T-helper 2 cell (primary cell): ENCODE measurements around the gene TP53BP2.
A peak's percentile ranks its signal among the peaks of the same experiment; 100 is the strongest.

ENCODE experiments used
- DNase-seq, 5 experiments: peaks; one replicate each; pipeline versions ENCODE4 v3.0.0 to v3.0.0-alpha.2; 2012 to 2022

Gene TP53BP2

DNA sequence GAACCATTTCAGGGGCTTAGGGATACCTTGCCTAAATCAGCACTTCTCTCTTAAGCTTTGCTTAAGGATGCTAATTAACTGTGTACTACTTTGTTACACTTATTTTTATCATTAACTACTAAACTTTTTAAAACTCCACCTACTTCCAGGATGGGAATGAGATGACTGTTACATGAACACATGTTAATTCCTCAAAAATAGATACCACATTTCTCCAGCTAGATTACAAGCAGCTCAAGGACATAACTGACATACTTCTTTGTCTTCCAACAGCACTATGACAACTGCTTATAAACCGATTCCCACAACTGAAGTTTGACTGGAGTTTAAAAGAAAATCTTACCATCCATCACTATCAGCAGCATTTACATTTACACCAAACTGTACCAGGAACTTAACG is 53.7 kb downstream of the TP53BP2 start:
- DNase-seq: no peak

DNA sequence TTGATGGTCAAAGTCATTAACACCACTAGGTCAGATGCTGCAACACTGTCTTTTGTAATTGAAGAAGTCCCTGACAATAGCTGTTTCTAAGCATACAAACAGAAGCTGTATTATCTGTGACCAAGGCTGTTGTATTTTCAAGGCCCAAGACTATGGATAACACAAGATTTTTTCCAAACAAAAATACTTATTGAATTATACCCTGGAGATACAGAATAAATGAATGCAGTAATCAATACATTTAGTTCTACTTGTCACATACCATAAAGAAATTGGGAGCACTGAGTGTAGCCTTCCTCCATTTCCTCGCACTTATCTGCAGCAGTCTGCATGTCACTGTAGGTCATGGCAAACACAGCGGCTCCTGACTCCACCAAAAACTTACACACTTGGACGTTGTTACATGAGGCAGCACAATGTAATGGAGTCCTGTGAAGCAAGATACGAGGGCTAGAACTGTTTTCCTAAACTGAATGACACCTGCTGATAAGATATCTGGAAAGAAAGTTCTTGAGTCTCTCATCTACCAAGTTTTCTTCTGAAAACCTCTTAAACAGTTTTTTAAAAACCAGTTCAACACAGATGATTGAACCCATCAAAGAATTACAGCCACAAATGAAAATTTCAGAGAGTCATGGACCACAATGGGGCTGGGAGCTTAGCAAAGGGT is 56.9 kb downstream of the TP53BP2 start:
- DNase-seq: no peak

GRCh38 chr1:223785808-223786207 is 59.9 kb downstream of the TP53BP2 start:
- no peak for DNase-seq

DNA sequence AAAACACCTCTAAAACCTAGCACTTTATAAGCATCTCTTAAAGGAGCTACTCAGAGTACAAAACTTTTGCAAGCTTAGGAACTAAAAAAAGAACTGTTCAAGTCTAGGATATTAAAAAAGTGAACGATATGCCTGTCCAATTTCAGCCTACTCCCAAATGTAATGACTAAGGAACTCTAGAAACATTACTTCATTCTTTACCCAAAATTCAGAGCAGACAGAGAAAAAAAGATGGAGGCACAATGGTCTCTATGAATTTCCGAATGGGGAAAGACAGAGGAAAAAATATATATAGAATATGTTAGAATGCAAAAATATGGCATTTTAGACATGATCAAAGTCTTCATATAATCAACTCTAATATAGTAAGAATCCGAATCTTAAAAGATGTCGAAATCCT is 61.2 kb downstream of the TP53BP2 start:
- no peak for DNase-seq

- no peak for DNase-seq
Measured at GRCh38 chr1:223783676-223784075, 62.1 kb downstream of the TP53BP2 start.

GRCh38 chr1:223780949-223781348 is 64.8 kb downstream of the TP53BP2 start:
- no peak for DNase-seq

- no peak for DNase-seq
Measured at GRCh38 chr1:223780318-223780717, 65.4 kb downstream of the TP53BP2 start.

DNA sequence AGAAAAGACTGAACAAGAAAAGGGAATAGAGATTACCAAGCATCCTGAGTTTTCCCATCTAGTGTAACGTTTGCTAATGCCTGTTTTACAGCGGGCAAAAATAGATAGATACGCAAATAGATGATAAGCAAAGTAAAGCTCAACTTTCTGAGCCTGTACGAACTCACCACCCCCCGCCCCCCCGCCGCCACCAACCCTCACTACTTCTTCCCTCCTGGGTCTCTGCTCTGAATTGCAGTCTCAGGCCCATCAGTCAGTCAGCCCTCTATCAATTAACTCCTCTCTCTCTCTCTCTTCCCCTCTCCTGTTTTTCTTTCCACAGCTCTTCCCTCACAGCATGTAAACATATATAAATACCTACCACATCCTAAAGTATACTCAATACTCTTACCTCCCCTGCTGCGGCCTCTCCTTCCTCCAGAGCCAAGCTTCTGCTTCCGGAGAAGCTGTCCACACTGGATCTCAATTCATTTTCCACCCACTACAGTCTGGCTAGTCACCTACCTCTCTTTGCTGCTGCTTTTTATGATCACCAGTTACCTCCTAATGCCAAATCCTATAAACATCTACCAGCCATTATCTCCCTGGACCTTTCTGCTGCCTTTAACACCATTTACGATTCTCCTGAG is 68.8 kb downstream of the TP53BP2 start:
- no peak for DNase-seq

DNA sequence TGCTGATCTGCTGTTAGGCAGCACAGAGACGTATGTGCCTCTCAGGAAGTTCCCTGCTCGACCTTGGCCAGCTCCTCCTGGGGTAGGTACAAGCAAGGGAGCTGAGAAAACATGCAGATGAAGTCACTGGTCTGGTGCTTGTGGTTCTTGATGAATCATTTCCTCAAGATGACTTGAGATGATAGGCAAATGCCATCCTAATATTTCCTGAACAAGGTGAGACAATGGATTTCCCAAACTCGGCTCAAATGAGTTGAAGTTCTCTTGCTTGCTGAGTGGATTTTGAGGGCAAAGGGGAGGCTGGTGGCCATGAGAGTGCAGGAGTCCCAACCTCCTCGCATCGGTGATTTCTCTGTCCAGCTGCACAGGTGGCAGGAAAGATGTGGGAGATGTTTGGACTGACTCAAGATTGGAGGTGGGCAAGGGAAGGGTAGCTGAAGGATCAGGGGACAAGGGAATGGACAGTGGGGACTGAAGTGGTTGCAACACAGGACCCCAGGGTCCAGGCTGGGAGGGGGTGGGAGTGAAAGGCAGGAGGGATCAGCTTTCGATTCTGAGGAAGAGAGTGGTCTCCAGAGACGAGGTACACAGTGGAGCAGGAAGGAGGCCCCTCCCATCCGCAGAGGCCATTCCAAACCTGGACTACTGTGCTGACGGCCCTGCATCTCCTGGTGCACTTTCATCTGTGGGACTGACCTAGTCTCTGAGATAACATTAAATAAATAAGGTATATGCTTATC is 69.5 kb downstream of the TP53BP2 start:
- DNase-seq: peak in 2 of 5 experiments; percentile 7 to 75

- no peak for DNase-seq
Measured at GRCh38 chr1:223775711-223776074, 70.1 kb downstream of the TP53BP2 start.

- DNase-seq: no peak
Measured at GRCh38 chr1:223775054-223775453, 70.7 kb downstream of the TP53BP2 start.

DNA sequence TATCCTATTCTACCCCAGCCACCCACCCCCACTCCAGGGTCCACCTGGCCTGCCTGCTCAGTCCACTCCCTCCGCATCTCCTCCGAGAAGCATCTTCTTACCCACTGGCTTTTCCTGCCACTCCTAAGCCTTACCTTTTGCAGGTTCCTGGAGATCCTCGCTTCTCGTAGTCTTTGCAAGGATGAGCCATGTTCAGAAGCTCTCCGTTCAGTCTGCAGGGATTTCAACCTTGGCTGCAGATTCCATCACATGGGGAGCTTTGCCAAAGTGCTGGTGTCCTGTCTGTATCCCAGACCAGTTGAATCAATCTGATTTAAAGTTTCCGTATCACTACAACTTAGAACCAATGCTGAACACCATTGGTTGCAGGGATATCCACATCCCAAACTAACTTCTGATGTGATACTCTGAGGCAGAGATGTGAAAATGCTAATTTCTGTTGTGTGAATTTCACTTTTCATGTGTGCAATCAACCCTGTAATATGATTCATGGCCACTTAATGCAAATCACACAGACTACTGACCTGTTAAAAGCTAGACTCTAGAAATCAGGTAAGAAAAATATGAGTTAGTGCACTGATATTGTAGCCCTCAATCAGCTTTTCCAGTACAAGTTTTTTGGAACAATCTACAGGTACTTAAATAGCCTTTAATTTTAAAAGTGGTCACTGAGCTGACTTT is 71.5 kb downstream of the TP53BP2 start:
- no peak for DNase-seq

- DNase-seq: no peak
Measured at GRCh38 chr1:223772771-223773160, 73.0 kb downstream of the TP53BP2 start.

DNA sequence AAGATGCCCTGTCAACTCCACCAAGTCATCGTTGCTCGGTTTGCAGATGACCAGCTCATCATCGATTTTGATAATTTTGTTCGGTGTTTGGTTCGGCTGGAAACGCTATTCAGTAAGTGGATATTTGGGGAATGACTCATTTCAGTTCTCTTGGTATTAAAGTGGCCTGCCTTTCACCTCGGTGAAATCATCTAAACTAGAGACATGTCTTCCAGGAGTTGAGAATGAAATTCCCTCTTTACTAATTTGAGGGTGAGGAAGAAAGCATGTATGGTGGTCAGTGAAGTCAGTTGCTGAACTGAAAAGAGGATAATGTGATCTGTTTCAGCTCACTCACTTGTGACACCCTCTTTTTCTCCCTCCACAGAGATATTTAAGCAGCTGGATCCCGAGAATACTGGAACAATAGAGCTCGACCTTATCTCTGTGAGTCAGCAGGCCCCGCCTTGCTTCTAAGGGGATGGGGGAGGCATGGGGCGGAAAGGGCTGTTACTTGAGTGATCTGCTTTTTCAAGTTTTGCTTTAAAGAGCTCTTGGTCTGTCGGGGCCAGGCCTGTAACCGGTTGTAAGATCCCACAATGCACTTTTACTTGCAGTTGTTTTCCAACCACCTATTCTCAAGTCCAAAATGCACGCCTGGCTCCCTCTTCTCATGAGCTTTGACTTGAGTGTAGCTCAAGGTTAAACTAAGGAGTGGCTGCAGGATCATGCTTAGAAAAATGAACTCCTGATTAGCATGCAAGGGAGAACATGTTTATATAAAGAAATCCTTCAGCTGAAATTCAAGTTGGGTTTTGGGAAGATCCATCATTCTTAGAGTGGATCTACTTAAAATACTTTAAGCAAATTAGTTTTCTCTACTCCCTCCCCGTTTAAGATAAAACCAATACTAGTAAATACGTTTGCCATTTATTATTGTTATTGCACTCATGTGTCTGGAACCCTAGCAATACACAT is 73.7 kb downstream of the TP53BP2 start:
- peak in 1 of 5 experiments; percentile 28 for DNase-seq

DNA sequence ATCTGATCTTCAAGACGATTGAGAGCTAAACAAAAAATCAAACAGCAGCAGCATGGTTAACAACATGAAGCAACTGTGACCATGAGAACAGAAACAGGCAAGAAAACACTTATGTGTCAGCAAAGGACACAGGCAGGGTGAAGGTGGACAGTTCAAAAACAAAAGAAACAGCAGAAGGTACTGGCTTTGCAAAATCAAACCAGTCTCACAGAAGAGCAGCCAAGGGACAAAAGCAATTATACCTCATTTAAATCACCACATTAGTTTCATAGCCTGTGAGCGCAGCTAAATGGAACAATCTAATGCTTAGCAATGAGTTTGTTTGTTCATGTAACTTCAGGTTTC is 74.3 kb downstream of the TP53BP2 start:
- DNase-seq: no peak

- no peak for DNase-seq
Measured at GRCh38 chr1:223770621-223771315, 75.0 kb downstream of the TP53BP2 start.

GRCh38 chr1:223765719-223766340 is 79.9 kb downstream of the TP53BP2 start:
- DNase-seq: no peak

DNA sequence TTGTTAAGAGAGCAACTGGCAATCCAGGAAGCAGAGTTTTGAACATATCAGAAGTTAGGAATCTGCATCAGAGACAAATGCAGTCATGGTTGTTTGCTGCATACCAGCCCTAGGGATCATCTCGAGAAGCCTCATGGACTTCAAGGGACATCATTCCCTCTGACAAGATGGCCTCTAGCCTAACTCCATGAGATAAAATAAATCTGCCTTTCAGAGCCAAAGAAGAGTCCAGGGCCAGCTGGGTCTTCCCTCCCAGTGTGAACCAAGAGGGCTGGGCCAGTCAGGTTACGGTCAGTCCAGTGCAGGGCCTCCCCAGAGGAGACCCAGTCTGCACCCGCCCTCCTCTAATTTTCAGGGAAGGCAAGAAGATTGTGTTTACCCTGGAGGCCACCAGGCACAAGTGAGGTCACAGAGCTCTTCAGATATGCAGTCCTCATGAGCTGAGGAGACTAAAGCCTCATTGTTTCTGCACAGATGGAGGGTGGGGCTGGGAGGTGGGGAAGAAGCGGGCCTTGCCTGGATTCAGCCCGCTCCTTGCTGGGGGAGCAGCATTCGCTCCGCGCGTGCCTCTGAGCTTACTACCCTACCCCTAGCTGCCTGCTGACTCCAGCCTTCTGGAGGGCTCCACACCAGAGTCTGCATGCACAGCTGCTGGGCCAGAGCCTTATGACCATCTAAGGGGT is 80.6 kb downstream of the TP53BP2 start:
- no peak for DNase-seq

DNA sequence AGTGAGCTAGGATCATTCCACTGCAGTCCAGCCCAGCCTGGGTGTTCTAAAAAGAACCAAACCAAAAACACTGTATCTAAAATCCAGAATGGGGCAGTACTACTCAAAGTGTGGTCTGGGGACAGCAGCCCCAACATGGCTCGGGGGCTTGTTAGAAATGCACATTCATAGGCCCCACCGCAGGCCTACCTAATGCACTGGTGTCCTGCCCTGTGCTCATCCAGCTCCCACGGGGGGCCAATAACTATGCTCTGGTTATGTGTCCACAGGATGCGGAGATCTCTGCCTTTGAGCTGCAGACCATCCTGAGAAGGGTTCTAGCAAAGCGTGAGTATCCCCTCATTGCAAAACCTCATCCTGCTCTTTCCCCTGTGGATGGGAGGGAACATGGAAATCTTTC is 81.9 kb downstream of the TP53BP2 start:
- no peak for DNase-seq

- no peak for DNase-seq
Measured at GRCh38 chr1:223763251-223763650, 82.5 kb downstream of the TP53BP2 start.

- DNase-seq: no peak
Measured at GRCh38 chr1:223761411-223761810, 84.3 kb downstream of the TP53BP2 start.
